ENCODE data around the gene ARL6.

Gene ARL6

GRCh38 chr3:97804471-97804870, 39.9 kb downstream of the ARL6 start:
- FAIRE-seq (no peak), DNase-seq (ENCODE audit: insufficient read length, low spot score) (no peak)
- no peak for TF ChIP-seq CTCF (IDR thresholded peaks at IDR 0.05; ENCODE audit: insufficient read depth, missing control alignments)

GRCh38 chr3:97810779-97811390, 46.3 kb downstream of the ARL6 start:
- no peak for FAIRE-seq
- DNase-seq (ENCODE audit: insufficient read length, low spot score) = no peak

GRCh38 chr3:97815149-97815917, 50.8 kb downstream of the ARL6 start:
- no peak for FAIRE-seq
- TF ChIP-seq CTCF (IDR thresholded peaks at IDR 0.05; ENCODE audit: insufficient read depth, missing control alignments) = no peak
- no peak for DNase-seq (ENCODE audit: insufficient read length, low spot score)

More at GRCh38 chr3:97810779-97811390, 46.3 kb downstream of the ARL6 start:
- TF ChIP-seq CTCF (IDR thresholded peaks at IDR 0.05; ENCODE audit: insufficient read depth, missing control alignments) = no peak

- DNase-seq (ENCODE audit: insufficient read length, low spot score) (no peak), FAIRE-seq (no peak)
- no peak for TF ChIP-seq CTCF (IDR thresholded peaks at IDR 0.05; ENCODE audit: insufficient read depth, missing control alignments)
Observed at GRCh38 chr3:97816811-97817210, 52.3 kb downstream of the ARL6 start.

- FAIRE-seq = no peak
- no peak for TF ChIP-seq CTCF (IDR thresholded peaks at IDR 0.05; ENCODE audit: insufficient read depth, missing control alignments)
- no peak for DNase-seq (ENCODE audit: insufficient read length, low spot score)
Observed at GRCh38 chr3:97817965-97818364, 53.4 kb downstream of the ARL6 start.

- FAIRE-seq (no peak), DNase-seq (ENCODE audit: insufficient read length, low spot score) (no peak)
- no peak for TF ChIP-seq CTCF (IDR thresholded peaks at IDR 0.05; ENCODE audit: insufficient read depth, missing control alignments)
Observed at GRCh38 chr3:97820780-97821179, 56.2 kb downstream of the ARL6 start.

GRCh38 chr3:97821287-97821773, 56.8 kb downstream of the ARL6 start:
- TF ChIP-seq CTCF (IDR thresholded peaks at IDR 0.05; ENCODE audit: insufficient read depth, missing control alignments) = no peak
- no peak for DNase-seq (ENCODE audit: insufficient read length, low spot score)
- FAIRE-seq = no peak
